Activated gamma-delta T cell treated with anti-CD3 and anti-CD28 coated beads, Interleukin-2, amount 50 U/mL, for 16 hours (primary cell): ENCODE data around the gene GLIS1.

ENCODE experiments used
- DNase-seq: peaks from one replicate; pipeline ENCODE4 v3.0.0-alpha.2; 2020; ENCODE audit warnings: low read depth

The GLIS1 gene

GRCh38 chr1:53717025-53717804 is 21.7 kb downstream of the GLIS1 start:
- no peak for DNase-seq

- DNase-seq: no peak
These were observed 22.8 kb downstream of the GLIS1 start for GRCh38 chr1:53716150-53716549.

- DNase-seq: no peak
These were observed 23.5 kb downstream of the GLIS1 start for GRCh38 chr1:53715478-53715877.

- DNase-seq: no peak
These were observed 26.7 kb downstream of the GLIS1 start for GRCh38 chr1:53712276-53712675.

- DNase-seq: no peak
These were observed 28.4 kb downstream of the GLIS1 start for GRCh38 chr1:53710584-53710983.

- no peak for DNase-seq
These were observed 30.3 kb downstream of the GLIS1 start for GRCh38 chr1:53708687-53709086.

GRCh38 chr1:53706356-53706755 is 32.6 kb downstream of the GLIS1 start:
- DNase-seq: no peak

- no peak for DNase-seq
These were observed 33.4 kb downstream of the GLIS1 start for GRCh38 chr1:53705446-53706096.

- DNase-seq: no peak
These were observed 34.0 kb downstream of the GLIS1 start for GRCh38 chr1:53704804-53705445.

- DNase-seq: no peak
These were observed 34.7 kb downstream of the GLIS1 start for GRCh38 chr1:53704304-53704703.

- no peak for DNase-seq
These were observed 35.8 kb downstream of the GLIS1 start for GRCh38 chr1:53703174-53703573.

- DNase-seq: no peak
These were observed 36.6 kb downstream of the GLIS1 start for GRCh38 chr1:53702341-53702740.

- no peak for DNase-seq
These were observed 38.2 kb downstream of the GLIS1 start for GRCh38 chr1:53700776-53701175.

- DNase-seq: no peak
These were observed 39.0 kb downstream of the GLIS1 start for GRCh38 chr1:53699981-53700380.

GRCh38 chr1:53698384-53698980 is 40.5 kb downstream of the GLIS1 start:
- no peak for DNase-seq

- no peak for DNase-seq
These were observed 41.1 kb downstream of the GLIS1 start for GRCh38 chr1:53697721-53698383.

- no peak for DNase-seq
These were observed 42.0 kb downstream of the GLIS1 start for GRCh38 chr1:53696990-53697389.

- no peak for DNase-seq
These were observed 42.4 kb downstream of the GLIS1 start for GRCh38 chr1:53696571-53696970.

GRCh38 chr1:53696051-53696450 is 42.9 kb downstream of the GLIS1 start:
- no peak for DNase-seq

- no peak for DNase-seq
These were observed 43.8 kb downstream of the GLIS1 start for GRCh38 chr1:53695116-53695515.

- DNase-seq: no peak
These were observed 44.3 kb downstream of the GLIS1 start for GRCh38 chr1:53694718-53695091.
